ENCODE measurements around the gene ENTPD6. TPM values are rescaled to one million over a fixed set of nuclear protein-coding genes. Genes with fewer than 3 reads are reported as not detected.

ENTPD6 gene
- total RNA-seq, 1 experiment from 2014 or later, result 80.4 TPM

- no peaks in the 10 kb centered on the region for H3K4me1 ChIP-seq (replicated peaks; ENCODE audit: insufficient read depth)
- no peak overlapping the region for H3K4me3 ChIP-seq
- ChIA-PET CTCF (no interaction called here), POLR2A (ENCODE audit: unreplicated experiment) (no interaction called here)
- intact Hi-C loops (cut with micrococcal nuclease; ENCODE audit: unreplicated experiment), result no loop called here
- no peak overlapping the region for H2AFZ ChIP-seq
- no peak overlapping the region for H3K27ac ChIP-seq
- H3F3A ChIP-seq (ENCODE audit: insufficient read depth, low read depth), result no peaks in the 10 kb centered on the region
- no peak for DNase-seq
- no peak for TF ChIP-seq EZH2 (IDR thresholded peaks at IDR 0.05; ENCODE audit: low read depth)
- TF ChIP-seq, protein P1, sequence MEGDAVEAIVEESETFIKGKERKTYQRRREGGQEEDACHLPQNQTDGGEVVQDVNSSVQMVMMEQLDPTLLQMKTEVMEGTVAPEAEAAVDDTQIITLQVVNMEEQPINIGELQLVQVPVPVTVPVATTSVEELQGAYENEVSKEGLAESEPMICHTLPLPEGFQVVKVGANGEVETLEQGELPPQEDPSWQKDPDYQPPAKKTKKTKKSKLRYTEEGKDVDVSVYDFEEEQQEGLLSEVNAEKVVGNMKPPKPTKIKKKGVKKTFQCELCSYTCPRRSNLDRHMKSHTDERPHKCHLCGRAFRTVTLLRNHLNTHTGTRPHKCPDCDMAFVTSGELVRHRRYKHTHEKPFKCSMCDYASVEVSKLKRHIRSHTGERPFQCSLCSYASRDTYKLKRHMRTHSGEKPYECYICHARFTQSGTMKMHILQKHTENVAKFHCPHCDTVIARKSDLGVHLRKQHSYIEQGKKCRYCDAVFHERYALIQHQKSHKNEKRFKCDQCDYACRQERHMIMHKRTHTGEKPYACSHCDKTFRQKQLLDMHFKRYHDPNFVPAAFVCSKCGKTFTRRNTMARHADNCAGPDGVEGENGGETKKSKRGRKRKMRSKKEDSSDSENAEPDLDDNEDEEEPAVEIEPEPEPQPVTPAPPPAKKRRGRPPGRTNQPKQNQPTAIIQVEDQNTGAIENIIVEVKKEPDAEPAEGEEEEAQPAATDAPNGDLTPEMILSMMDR (conservative IDR thresholded peaks at IDR 0.05), result no peak
- no peaks in the 10 kb centered on the region for H3K9me3 ChIP-seq (ENCODE audit: insufficient read depth, low read depth)
- H3K4me2 ChIP-seq, result no peak overlapping the region
- H3K9me2 ChIP-seq (ENCODE audit: insufficient read depth), result no peaks in the 10 kb centered on the region
- H3K27me3 ChIP-seq (ENCODE audit: insufficient read depth, low read depth), result no peaks in the 10 kb centered on the region
- peaks cover 16% of the 10 kb centered on the region; the same call in 1 of the 2 replicates for H3K79me2 ChIP-seq (ENCODE audit: low read depth)
- BruUV-seq (replicated peaks), result no TSS peak
- 0 out of 2 replicates have a peak, but pooled peaks cover 9% of the 10 kb centered on the region for H3K36me3 ChIP-seq (ENCODE audit: low read depth)
- no peaks in the 10 kb centered on the region; the same call in 1 of the 2 replicates for H4K20me1 ChIP-seq (ENCODE audit: insufficient read depth)
Measured at GRCh38 chr20:25209400-25209799, 13.9 kb downstream of the ENTPD6 start.

- Histone ChIP-seq H3F3A (ENCODE audit: insufficient read depth, low read depth) (no peaks in the 10 kb centered on the region), H3K9me3 (ENCODE audit: insufficient read depth, low read depth) (no peaks in the 10 kb centered on the region), H3K9me2 (ENCODE audit: insufficient read depth) (no peaks in the 10 kb centered on the region), H3K4me1 (replicated peaks; ENCODE audit: insufficient read depth) (no peaks in the 10 kb centered on the region), H3K79me2 (ENCODE audit: low read depth) (peaks cover 11% of the 10 kb centered on the region; the same call in 1 of the 2 replicates), H3K36me3 (ENCODE audit: low read depth) (peaks cover 13% of the 10 kb centered on the region; the same call in 1 of the 2 replicates), H3K4me3 (no peak overlapping the region), H4K20me1 (ENCODE audit: insufficient read depth) (no peaks in the 10 kb centered on the region; the same call in 1 of the 2 replicates), H3K27ac (no peak overlapping the region), H2AFZ (no peak overlapping the region), H3K27me3 (ENCODE audit: insufficient read depth, low read depth) (no peaks in the 10 kb centered on the region), H3K4me2 (no peak overlapping the region)
- ChIA-PET POLR2A (ENCODE audit: unreplicated experiment) (no interaction called here), CTCF (no interaction called here)
- BruUV-seq (replicated peaks), result no TSS peak
- intact Hi-C loops (cut with micrococcal nuclease; ENCODE audit: unreplicated experiment), result no loop called here
- DNase-seq, result no peak
- TF ChIP-seq, protein P1 (conservative IDR thresholded peaks at IDR 0.05), result no peak
- TF ChIP-seq EZH2 (IDR thresholded peaks at IDR 0.05; ENCODE audit: low read depth), result no peak
Measured at GRCh38 chr20:25209911-25210310, 14.4 kb downstream of the ENTPD6 start.

GRCh38 chr20:25211273-25211672, 15.8 kb downstream of the ENTPD6 start:
- no peaks in the 10 kb centered on the region for H3K27me3 ChIP-seq (ENCODE audit: insufficient read depth, low read depth)
- H3K36me3 ChIP-seq (ENCODE audit: low read depth), result peaks cover 16% of the 10 kb centered on the region; the same call in 1 of the 2 replicates
- H3K9me3 ChIP-seq (ENCODE audit: insufficient read depth, low read depth), result no peaks in the 10 kb centered on the region
- ChIA-PET CTCF (interaction anchor here (1.2 kb wide), 1 partner anchor 11 kb away, joined by 3 read pairs; no protein-coding TSS in a partner anchor), POLR2A (ENCODE audit: unreplicated experiment) (no interaction called here)
- H3K4me1 ChIP-seq (replicated peaks; ENCODE audit: insufficient read depth), result no peaks in the 10 kb centered on the region
- H3K4me3 ChIP-seq, result no peak overlapping the region
- intact Hi-C loops (cut with micrococcal nuclease; ENCODE audit: unreplicated experiment), result no loop called here
- TF ChIP-seq, protein P1 (conservative IDR thresholded peaks at IDR 0.05), result no peak
- no peak for TF ChIP-seq EZH2 (IDR thresholded peaks at IDR 0.05; ENCODE audit: low read depth)
- no peaks in the 10 kb centered on the region; the same call in 1 of the 2 replicates for H4K20me1 ChIP-seq (ENCODE audit: insufficient read depth)
- no TSS peak for BruUV-seq (replicated peaks)
- H3F3A ChIP-seq (ENCODE audit: insufficient read depth, low read depth), result no peaks in the 10 kb centered on the region
- H3K79me2 ChIP-seq (ENCODE audit: low read depth), result 0 out of 2 replicates have a peak, but pooled peaks cover under 1% of the 10 kb centered on the region
- H3K9me2 ChIP-seq (ENCODE audit: insufficient read depth), result no peaks in the 10 kb centered on the region
- H3K4me2 ChIP-seq, result no peak overlapping the region
- no peak overlapping the region for H2AFZ ChIP-seq
- no peak overlapping the region for H3K27ac ChIP-seq
- DNase-seq, result no peak

Data from PC-9 (cell line).